BJ (cell line): ENCODE results near the gene PI16. TPM values are rescaled to one million over a fixed set of nuclear protein-coding genes. Genes with fewer than 3 reads are reported as not detected.

Experiments used
- CTCF ChIA-PET: fragments of 350-600 bp; formaldehyde crosslinking; extraction: SDS; loops from one replicate; lab custom pipeline; 2021; ENCODE audit warnings: antibody characterized with exemption, inconsistent platforms; lab: Yijun Ruan, JAX
- POLR2A ChIA-PET: fragments of 300-600 bp; sonication (Branson Sonifier 250); formaldehyde crosslinking; extraction: SDS; loops from one replicate; lab custom pipeline; 2021; ENCODE audit warnings: antibody characterized with exemption; lab: Charles Lee
- DNase-seq: peaks from one replicate; pipeline ENCODE4 v3.0.0-alpha.2; 2011; ENCODE audit warnings: low read depth
- H3K27me3 ChIP-seq: 2 replicates; pipeline ENCODE4 v1.6.0; 2011; ENCODE audit warnings: low read length; ENCODE audit not compliant: control insufficient read depth, insufficient read depth
- H3K36me3 ChIP-seq: 2 replicates; pipeline ENCODE4 v1.5.1; 2011; ENCODE audit warnings: low read length; ENCODE audit not compliant: control insufficient read depth, insufficient read depth
- H3K4me3 ChIP-seq: 2 replicates; pipeline ENCODE4 v1.5.1; 2011; ENCODE audit warnings: low read depth, mild to moderate bottlenecking, control low read depth, low read length
- CTCF ChIP-seq: IDR thresholded peaks from 2 replicates; pipeline ENCODE4 v1.5.1; 2011; ENCODE audit warnings: low read depth, mild to moderate bottlenecking, control low read depth, inconsistent platforms, low read length, moderate library complexity; ENCODE audit not compliant: insufficient read depth
- polyA plus RNA-seq: library from polyadenylated mRNA; depleted of rRNA; stranded (reverse); fragments of >200 nt; gene quantifications from 2 replicates; pipeline ENCODE4 v1.2.3, GENCODE V29; 2011

PI16 gene
- polyA plus RNA-seq, 1 experiment: 0.21 TPM

GRCh38 chr6:36973647-36974046 is 19.1 kb downstream of the PI16 start:
- ChIA-PET CTCF (no interaction called here), POLR2A (no interaction called here)
- no peak for TF ChIP-seq CTCF

GRCh38 chr6:36975231-36976006 is 20.9 kb downstream of the PI16 start:
- no peak overlapping the region for H3K4me3 ChIP-seq
- no peaks in the 10 kb centered on the region for H3K27me3 ChIP-seq
- POLR2A ChIA-PET: no interaction called here
- CTCF ChIA-PET: interaction anchor here (0.8 to 8.6 kb wide), 2 partner anchors 90 to 216 kb away, joined by 3 to 61 read pairs; partner anchors contain the start of gene C6orf89
- DNase-seq: no peak
- TF ChIP-seq CTCF: no peak
- H3K36me3 ChIP-seq: peaks cover 50% of the 10 kb centered on the region

More at GRCh38 chr6:36973647-36974046, 19.1 kb downstream of the PI16 start:
- DNase-seq: no peak
- Histone ChIP-seq H3K36me3 (peaks cover 64% of the 10 kb centered on the region), H3K27me3 (no peaks in the 10 kb centered on the region), H3K4me3 (no peak overlapping the region)

- CTCF ChIA-PET: interaction anchor here (0.9 to 8.6 kb wide), 2 partner anchors 29 to 90 kb away, joined by 3 to 61 read pairs; partner anchors contain the start of gene C6orf89
These were observed 21.4 kb downstream of the PI16 start for GRCh38 chr6:36976007-36976264.

GRCh38 chr6:36976509-36976908 is 22.0 kb downstream of the PI16 start:
- ChIA-PET POLR2A (no interaction called here), CTCF (interaction anchor here (0.8 to 8.6 kb wide), 5 partner anchors 13 to 242 kb away, joined by 3 to 61 read pairs (median 3); partner anchors contain the start of gene C6orf89)
- Histone ChIP-seq H3K27me3 (no peaks in the 10 kb centered on the region), H3K36me3 (peaks cover 39% of the 10 kb centered on the region), H3K4me3 (no peak overlapping the region)
- TF ChIP-seq CTCF: no peak
- DNase-seq: no peak

More at GRCh38 chr6:36976007-36976264, 21.4 kb downstream of the PI16 start:
- no peak for TF ChIP-seq CTCF
- H3K36me3 ChIP-seq: peaks cover 45% of the 10 kb centered on the region
- POLR2A ChIA-PET: no interaction called here
- no peak overlapping the region for H3K4me3 ChIP-seq
- no peak for DNase-seq
- H3K27me3 ChIP-seq: no peaks in the 10 kb centered on the region

- no peak overlapping the region for H3K4me3 ChIP-seq
- peaks cover 38% of the 10 kb centered on the region for H3K36me3 ChIP-seq
- DNase-seq: no peak
- ChIA-PET POLR2A (no interaction called here), CTCF (interaction anchor here (0.8 to 8.6 kb wide), 8 partner anchors 9 to 242 kb away, joined by 3 to 61 read pairs (median 3); partner anchors contain the start of genes C6orf89 and MTCH1)
- no peaks in the 10 kb centered on the region for H3K27me3 ChIP-seq
- TF ChIP-seq CTCF: no peak
These were observed 22.4 kb downstream of the PI16 start for GRCh38 chr6:36976931-36977330.
